ENCODE results near the gene GGN. TPM values are rescaled to one million over a fixed set of nuclear protein-coding genes. Genes with fewer than 3 reads are reported as not detected.

Gene GGN
- total RNA-seq, 1 donor from 2014 or later = 1.2 TPM

DNA sequence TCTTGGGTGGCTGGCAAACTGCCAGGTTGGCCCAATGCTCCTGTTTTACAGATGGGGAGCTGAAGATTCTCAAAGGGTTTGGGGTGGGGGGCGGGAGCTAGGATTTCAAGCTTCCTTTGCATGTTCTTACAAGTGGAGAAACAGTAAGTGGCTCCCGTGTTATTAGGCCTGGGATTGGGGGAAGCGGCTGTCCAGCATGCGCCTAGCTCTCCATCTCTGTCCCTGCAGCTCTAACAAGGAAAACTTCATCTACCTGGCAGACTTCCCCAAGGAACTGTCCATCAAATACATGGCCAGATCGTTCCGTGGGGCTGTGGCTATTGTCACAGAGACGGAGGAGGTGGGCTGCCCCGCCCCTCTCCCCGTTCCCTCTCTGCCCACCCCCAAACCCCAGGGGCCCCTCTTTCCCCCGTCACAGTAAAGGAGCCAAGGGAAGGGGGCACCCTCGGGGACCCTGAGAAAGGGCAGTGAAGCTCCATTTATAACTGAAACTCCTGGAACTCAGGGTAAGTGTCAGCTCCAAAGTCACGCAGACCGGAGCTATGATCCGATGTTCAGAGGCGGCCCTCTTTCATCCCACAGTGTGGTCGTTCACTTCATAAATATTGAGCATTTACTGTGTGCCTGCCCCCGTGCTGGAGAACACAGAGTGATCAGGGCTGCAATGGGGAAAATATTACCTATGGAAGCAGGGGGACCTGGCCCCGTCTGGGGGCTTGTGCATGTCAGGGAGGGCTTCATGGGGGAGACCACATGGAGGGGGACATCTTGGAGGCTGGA is 28.4 kb downstream of the GGN start:
- Mint-ChIP-seq H3K27me3 (peaks cover 7% of the 10 kb centered on the region), H3K36me3 (ENCODE audit: low read depth) (no peaks in the 10 kb centered on the region), H3K9me3 (no peaks in the 10 kb centered on the region), H3K4me3 (peak overlapping the region; percentile 28), H3K4me1 (peaks cover 19% of the 10 kb centered on the region), H3K27ac (no peak overlapping the region)
- POLR2A ChIA-PET = interaction anchor here (0.6 to 2.3 kb wide), 3 partner anchors 8 to 50 kb away, joined by 3 to 7 read pairs (median 7); no protein-coding TSS in a partner anchor
- ATAC-seq (ENCODE audit: low read depth) (no peak), DNase-seq (no peak)
- TF ChIP-seq, protein P1, sequence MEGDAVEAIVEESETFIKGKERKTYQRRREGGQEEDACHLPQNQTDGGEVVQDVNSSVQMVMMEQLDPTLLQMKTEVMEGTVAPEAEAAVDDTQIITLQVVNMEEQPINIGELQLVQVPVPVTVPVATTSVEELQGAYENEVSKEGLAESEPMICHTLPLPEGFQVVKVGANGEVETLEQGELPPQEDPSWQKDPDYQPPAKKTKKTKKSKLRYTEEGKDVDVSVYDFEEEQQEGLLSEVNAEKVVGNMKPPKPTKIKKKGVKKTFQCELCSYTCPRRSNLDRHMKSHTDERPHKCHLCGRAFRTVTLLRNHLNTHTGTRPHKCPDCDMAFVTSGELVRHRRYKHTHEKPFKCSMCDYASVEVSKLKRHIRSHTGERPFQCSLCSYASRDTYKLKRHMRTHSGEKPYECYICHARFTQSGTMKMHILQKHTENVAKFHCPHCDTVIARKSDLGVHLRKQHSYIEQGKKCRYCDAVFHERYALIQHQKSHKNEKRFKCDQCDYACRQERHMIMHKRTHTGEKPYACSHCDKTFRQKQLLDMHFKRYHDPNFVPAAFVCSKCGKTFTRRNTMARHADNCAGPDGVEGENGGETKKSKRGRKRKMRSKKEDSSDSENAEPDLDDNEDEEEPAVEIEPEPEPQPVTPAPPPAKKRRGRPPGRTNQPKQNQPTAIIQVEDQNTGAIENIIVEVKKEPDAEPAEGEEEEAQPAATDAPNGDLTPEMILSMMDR (IDR thresholded peaks at IDR 0.05) = no peak
- intact Hi-C loops (cut with micrococcal nuclease) = no loop called here
- CTCF ChIA-PET = no interaction called here

GRCh38 chr19:38358071-38358470 is 29.8 kb downstream of the GGN start:
- no peak for ATAC-seq (ENCODE audit: low read depth)
- peaks cover 11% of the 10 kb centered on the region for H3K27me3 Mint-ChIP-seq
- TF ChIP-seq, protein P1 (IDR thresholded peaks at IDR 0.05) = no peak

GRCh38 chr19:38355728-38356725 is 31.8 kb downstream of the GGN start:
- ChIA-PET POLR2A (interaction anchor here (1.3 to 2.0 kb wide), 2 partner anchors 18 kb away, joined by 3 to 4 read pairs; partner anchors contain the start of gene PSMD8), CTCF (no interaction called here)
- Mint-ChIP-seq H3K4me1 (peaks cover 4% of the 10 kb centered on the region), H3K4me3 (no peak overlapping the region), H3K27me3 (peaks cover 10% of the 10 kb centered on the region), H3K9me3 (no peaks in the 10 kb centered on the region), H3K36me3 (ENCODE audit: low read depth) (no peaks in the 10 kb centered on the region), H3K27ac (no peak overlapping the region)
- TF ChIP-seq, protein P1 (IDR thresholded peaks at IDR 0.05) = no peak
- intact Hi-C loops (cut with micrococcal nuclease) = no loop called here
- ATAC-seq (ENCODE audit: low read depth) (no peak), DNase-seq (no peak)

More at GRCh38 chr19:38358071-38358470, 29.8 kb downstream of the GGN start:
- Mint-ChIP-seq H3K9me3 (no peaks in the 10 kb centered on the region), H3K4me3 (no peak overlapping the region), H3K27ac (no peak overlapping the region), H3K36me3 (ENCODE audit: low read depth) (no peaks in the 10 kb centered on the region), H3K4me1 (peaks cover 18% of the 10 kb centered on the region)
- CTCF ChIA-PET = no interaction called here
- POLR2A ChIA-PET = interaction anchor here (0.9 to 2.0 kb wide), 2 partner anchors 16 to 114 kb away, joined by 4 read pairs; partner anchors contain the start of gene PSMD8
- intact Hi-C loops (cut with micrococcal nuclease) = no loop called here
- DNase-seq = no peak

GRCh38 chr19:38352611-38353010 is 35.2 kb downstream of the GGN start:
- Mint-ChIP-seq H3K36me3 (ENCODE audit: low read depth) (no peaks in the 10 kb centered on the region), H3K4me1 (no peaks in the 10 kb centered on the region), H3K27me3 (peaks cover 6% of the 10 kb centered on the region), H3K4me3 (no peak overlapping the region), H3K27ac (no peak overlapping the region), H3K9me3 (no peaks in the 10 kb centered on the region)
- intact Hi-C loops (cut with micrococcal nuclease) = no loop called here
- ChIA-PET CTCF (interaction anchor here (0.6 kb wide), 1 partner anchor 25 kb away, joined by 4 read pairs; no protein-coding TSS in a partner anchor), POLR2A (no interaction called here)
- no peak for ATAC-seq (ENCODE audit: low read depth)
- TF ChIP-seq, protein P1 (IDR thresholded peaks at IDR 0.05) = no peak
- DNase-seq = no peak
